IPS-15b (cell line): Measurements from ENCODE around the gene SLC35E4.

ENCODE experiments used
- H3K27me3 ChIP-seq: one replicate; pipeline ENCODE4 v1.6.1; 2013; ENCODE audit warnings: low read length; ENCODE audit not compliant: control insufficient read depth, insufficient read depth
- H3K36me3 ChIP-seq: one replicate; pipeline ENCODE4 v1.6.1; 2013; ENCODE audit warnings: low read length; ENCODE audit not compliant: control insufficient read depth, insufficient read depth
- H3K4me1 ChIP-seq: one replicate; pipeline ENCODE4 v1.6.1; 2013; ENCODE audit warnings: mild to moderate bottlenecking, low read length; ENCODE audit not compliant: control insufficient read depth, insufficient read depth
- H3K4me3 ChIP-seq: one replicate; pipeline ENCODE4 v1.5.1; 2013; ENCODE audit warnings: low read depth, low read length
- H3K9ac ChIP-seq: one replicate; pipeline ENCODE4 v1.6.1; 2013; ENCODE audit warnings: low read depth, mild to moderate bottlenecking, low read length
- H3K9me3 ChIP-seq: one replicate; pipeline ENCODE4 v1.6.1; 2013; ENCODE audit warnings: mild to moderate bottlenecking, low read length; ENCODE audit not compliant: control insufficient read depth, insufficient read depth

Gene SLC35E4

DNA sequence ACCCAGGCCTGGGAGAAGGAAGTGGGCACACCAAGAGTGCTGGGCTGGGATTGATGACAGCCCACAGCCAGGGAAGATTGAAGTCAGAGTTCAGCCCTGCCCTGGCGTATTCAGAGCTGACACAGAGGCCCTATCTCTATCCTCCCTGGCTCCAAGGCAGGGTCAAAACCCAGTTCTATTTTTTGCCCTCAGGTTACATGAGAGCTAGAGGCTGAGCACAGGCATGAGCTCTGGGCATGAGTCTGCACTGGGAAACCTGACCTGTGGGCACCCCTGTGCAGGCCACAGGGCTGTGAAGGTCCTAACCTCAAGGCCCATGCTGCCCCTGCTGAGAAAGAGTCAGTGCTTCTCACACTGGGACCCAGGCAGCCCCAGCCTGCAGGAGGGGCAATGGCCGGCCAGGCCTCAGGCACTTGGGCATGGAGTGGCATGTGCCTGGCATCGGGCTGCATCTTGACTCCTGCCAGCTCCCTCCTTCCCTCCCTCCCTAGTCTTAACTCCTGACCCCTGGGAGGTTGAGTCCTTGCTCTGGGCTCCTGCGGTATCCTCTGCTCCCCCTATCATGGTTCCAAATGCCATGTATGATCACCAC is 5.4 kb downstream of the SLC35E4 start:
- Histone ChIP-seq H3K36me3 (no peaks in the 10 kb centered on the region), H3K4me3 (no peak overlapping the region), H3K9ac (no peak overlapping the region), H3K4me1 (peaks cover 2% of the 10 kb centered on the region), H3K9me3 (no peaks in the 10 kb centered on the region), H3K27me3 (peaks cover 2% of the 10 kb centered on the region)

DNA sequence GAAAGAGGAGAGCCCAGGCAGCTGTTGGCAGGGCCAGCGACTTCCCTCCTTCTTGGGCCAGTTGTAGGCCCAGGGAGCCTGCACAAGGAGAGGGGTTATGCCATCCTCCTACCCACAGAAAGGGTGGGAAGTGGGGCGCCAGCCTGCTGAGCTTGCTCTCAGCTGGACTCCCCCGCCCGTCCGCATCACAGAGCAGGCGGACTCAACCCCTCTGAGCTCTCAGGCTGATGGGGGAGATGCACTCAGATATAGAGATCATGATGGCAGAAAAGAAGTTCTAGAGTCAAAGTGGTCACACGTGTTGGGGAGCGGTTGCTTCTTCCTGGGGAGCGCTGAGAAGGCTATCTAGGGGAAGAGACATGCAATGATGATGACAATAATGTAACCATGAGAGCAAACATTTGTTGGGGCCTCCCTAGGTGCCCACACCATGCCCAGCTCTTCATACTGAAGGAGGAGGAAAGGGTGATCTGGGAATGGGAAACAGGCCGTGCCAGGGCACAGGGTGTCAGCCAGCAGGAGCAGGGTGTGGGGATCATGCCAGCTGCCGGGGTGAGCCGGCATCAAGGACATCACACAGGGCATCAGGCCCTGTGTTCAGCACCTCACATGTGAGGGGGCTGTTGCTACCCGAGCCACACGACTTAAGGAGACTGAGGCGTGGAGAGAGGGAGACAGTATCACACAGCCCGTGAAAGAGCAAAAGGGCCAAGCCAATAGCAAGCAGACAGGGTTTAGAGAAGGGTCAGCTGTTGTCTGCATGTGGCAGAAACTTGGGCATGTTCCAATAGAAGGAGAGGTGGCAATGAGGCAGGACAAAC is 7.7 kb downstream of the SLC35E4 start:
- no peak overlapping the region for H3K9ac ChIP-seq
- no peaks in the 10 kb centered on the region for H3K36me3 ChIP-seq
- no peaks in the 10 kb centered on the region for H3K9me3 ChIP-seq
- no peaks in the 10 kb centered on the region for H3K4me1 ChIP-seq
- no peaks in the 10 kb centered on the region for H3K27me3 ChIP-seq
- H3K4me3 ChIP-seq: no peak overlapping the region

DNA sequence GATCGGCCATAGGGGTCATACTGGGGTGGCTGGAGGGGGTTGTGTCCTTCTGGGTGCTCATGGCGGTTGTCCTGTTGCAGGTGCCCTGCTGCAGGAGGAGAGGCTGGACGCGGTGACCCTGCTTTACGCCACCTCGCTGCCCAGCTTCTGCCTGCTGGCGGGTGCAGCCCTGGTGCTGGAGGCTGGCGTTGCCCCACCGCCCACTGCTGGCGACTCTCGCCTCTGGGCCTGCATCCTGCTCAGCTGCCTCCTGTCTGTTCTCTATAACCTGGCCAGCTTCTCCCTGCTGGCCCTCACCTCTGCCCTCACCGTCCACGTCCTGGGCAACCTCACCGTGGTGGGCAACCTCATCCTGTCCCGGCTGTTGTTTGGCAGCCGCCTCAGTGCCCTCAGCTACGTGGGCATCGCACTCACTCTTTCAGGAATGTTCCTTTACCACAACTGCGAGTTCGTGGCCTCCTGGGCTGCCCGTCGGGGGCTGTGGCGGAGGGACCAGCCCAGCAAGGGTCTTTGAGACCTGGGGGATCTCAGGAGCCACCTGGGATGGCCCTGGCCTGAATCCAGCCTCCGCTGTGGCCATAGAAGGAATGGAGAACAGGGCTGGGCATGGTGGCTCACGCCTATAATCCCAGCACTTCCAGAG is 11.1 kb downstream of the SLC35E4 start:
- Histone ChIP-seq H3K4me3 (no peak overlapping the region), H3K9me3 (no peaks in the 10 kb centered on the region), H3K9ac (no peak overlapping the region), H3K36me3 (no peaks in the 10 kb centered on the region), H3K27me3 (no peaks in the 10 kb centered on the region), H3K4me1 (no peaks in the 10 kb centered on the region)

DNA sequence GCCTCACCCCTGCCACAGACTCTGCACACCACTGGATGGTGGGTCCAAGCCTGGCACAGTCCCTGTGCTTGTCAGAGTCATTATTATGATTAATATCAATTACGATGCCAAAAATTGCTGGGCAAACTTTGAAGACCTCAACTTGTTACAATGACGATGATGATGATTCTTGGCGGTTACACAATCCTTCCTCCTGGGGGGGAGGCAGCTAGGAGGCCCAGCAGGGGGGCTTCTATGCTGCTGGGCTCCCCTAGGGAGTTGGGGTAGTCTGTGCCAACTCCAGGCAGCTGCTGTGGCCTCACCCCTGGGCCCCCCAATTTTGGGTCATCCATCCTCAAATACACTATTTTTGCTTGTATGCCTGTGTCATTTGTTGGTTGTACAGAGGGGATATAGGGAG is 12.0 kb downstream of the SLC35E4 start:
- H3K9me3 ChIP-seq: no peaks in the 10 kb centered on the region

GRCh38 chr22:30648825-30649224 is 13.2 kb downstream of the SLC35E4 start:
- H3K4me3 ChIP-seq: no peak overlapping the region
- H3K9me3 ChIP-seq: no peaks in the 10 kb centered on the region
- no peak overlapping the region for H3K9ac ChIP-seq

More for the DNA sequence above, 12.0 kb downstream of the SLC35E4 start:
- Histone ChIP-seq H3K9ac (no peak overlapping the region), H3K36me3 (no peaks in the 10 kb centered on the region), H3K4me3 (no peak overlapping the region), H3K27me3 (no peaks in the 10 kb centered on the region), H3K4me1 (no peaks in the 10 kb centered on the region)

DNA sequence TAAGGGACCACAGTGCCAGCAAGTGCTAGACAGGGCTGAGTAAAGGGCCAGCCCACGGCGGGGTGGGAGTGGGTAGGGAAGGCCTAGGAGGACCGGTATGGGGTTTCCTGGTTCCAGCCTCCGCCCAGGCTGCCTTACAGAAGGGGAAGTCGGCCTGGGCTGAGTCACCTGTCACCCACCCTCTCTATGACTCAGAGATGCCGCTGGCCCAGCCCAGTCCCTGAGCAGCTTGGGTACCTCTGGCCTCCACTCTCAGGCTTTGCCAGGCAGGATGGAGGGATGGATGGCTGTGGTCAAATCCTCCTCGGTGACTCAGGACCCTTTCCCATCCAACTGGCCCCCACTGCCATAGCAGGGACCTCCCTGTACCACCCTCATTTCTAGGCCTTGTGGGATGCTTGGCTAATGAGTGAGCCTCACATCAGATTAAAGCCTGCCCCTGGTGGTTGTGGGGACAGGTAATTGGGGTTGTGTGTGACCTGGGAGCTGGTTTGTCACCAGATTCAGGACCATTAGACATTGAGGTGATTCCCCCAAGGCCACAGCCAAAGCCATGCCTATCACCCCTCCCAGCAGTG is 13.9 kb downstream of the SLC35E4 start:
- H3K9ac ChIP-seq: no peak overlapping the region
- H3K36me3 ChIP-seq: no peaks in the 10 kb centered on the region
- no peaks in the 10 kb centered on the region for H3K27me3 ChIP-seq
- H3K4me1 ChIP-seq: no peaks in the 10 kb centered on the region
- no peaks in the 10 kb centered on the region for H3K9me3 ChIP-seq
- H3K4me3 ChIP-seq: no peak overlapping the region

More at GRCh38 chr22:30648825-30649224, 13.2 kb downstream of the SLC35E4 start:
- H3K4me1 ChIP-seq: no peaks in the 10 kb centered on the region
- no peaks in the 10 kb centered on the region for H3K27me3 ChIP-seq
- no peaks in the 10 kb centered on the region for H3K36me3 ChIP-seq

DNA sequence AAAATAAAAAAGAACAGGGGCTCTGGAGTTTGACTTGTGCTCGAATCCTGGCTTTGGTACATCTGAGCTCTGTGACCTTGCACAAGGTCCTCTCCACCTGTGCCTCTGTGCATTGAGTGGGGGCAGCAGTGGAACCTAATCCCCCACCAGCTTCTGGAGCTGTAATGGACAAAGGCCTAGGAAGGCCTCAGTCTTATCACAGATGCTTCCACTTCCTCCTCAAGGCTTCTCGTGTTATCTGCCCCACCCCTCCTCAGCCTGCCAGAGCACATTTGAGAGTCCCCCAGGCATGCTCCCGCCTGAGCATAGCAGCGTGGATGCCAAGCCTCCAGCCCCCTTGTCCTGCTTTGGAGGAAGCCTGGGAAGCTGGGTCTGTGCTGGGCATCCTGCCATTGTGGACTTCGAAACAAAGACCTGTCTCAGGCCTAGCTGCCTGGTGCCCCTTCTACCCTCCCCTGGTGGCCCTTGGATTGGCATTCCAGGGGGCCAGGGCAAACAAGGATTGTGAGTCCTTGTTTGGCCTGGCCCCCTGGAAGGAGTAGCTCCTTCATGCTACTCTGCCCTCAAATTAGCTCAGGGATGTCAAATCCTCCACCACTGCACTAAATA is 15.0 kb downstream of the SLC35E4 start:
- no peak overlapping the region for H3K4me3 ChIP-seq
- no peak overlapping the region for H3K9ac ChIP-seq
- no peaks in the 10 kb centered on the region for H3K9me3 ChIP-seq
- H3K27me3 ChIP-seq: no peaks in the 10 kb centered on the region
- H3K4me1 ChIP-seq: no peaks in the 10 kb centered on the region
- H3K36me3 ChIP-seq: no peaks in the 10 kb centered on the region

DNA sequence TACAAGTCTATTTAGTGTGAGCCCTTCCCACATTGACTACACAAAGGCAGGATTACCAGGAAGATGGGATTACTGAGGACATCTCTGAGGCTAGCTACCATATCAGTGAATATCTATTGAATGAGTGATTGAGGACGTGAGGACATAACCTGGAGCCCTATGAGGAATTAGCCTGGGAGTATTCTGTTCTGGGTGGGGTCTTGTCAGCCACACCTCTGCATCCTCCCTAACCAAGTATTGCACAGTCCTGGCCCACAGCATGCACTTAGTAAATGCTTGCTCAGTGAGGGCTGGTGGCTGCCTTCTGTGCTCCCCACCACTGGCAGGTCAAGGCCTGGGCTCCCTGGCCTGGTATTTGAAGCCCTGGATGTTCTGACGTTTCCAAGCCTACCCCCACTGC is 17.3 kb downstream of the SLC35E4 start:
- Histone ChIP-seq H3K9ac (no peak overlapping the region), H3K4me3 (no peak overlapping the region), H3K4me1 (peaks cover 2% of the 10 kb centered on the region), H3K9me3 (no peaks in the 10 kb centered on the region), H3K27me3 (no peaks in the 10 kb centered on the region), H3K36me3 (no peaks in the 10 kb centered on the region)

- Histone ChIP-seq H3K4me3 (no peak overlapping the region), H3K9me3 (no peaks in the 10 kb centered on the region), H3K9ac (no peak overlapping the region), H3K4me1 (peaks cover 2% of the 10 kb centered on the region), H3K27me3 (no peaks in the 10 kb centered on the region), H3K36me3 (no peaks in the 10 kb centered on the region)
Measured at GRCh38 chr22:30654361-30654760, 18.8 kb downstream of the SLC35E4 start.

- Histone ChIP-seq H3K36me3 (no peaks in the 10 kb centered on the region), H3K4me3 (no peak overlapping the region), H3K27me3 (no peaks in the 10 kb centered on the region), H3K9me3 (no peaks in the 10 kb centered on the region), H3K4me1 (peaks cover 2% of the 10 kb centered on the region), H3K9ac (no peak overlapping the region)
Measured at GRCh38 chr22:30655532-30655931, 20.0 kb downstream of the SLC35E4 start.

DNA sequence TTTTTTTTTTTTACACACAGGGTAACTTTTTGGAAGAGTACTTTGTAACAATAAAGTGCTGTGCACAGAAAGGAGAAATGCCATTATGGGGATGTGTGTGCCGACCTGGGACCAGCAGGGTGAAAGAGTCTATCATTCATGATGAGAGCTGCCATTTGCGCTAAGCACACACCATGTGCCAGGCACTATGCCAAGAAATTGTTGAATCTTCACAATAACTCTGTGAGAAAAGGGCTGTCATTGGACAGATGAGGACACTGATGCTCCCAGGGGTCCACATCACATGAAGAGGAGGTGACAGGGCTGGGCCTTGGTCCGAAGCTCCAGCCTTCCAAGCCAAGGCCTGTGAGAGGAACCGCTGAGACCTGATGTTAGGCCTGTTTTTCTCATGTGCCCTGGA is 26.5 kb downstream of the SLC35E4 start:
- Histone ChIP-seq H3K9me3 (no peaks in the 10 kb centered on the region), H3K4me3 (no peak overlapping the region), H3K36me3 (no peaks in the 10 kb centered on the region), H3K4me1 (peaks cover 6% of the 10 kb centered on the region), H3K27me3 (peaks cover 7% of the 10 kb centered on the region), H3K9ac (no peak overlapping the region)
